ENCODE data around the gene ASF1B. TPM values are rescaled to one million over a fixed set of nuclear protein-coding genes. Genes with fewer than 3 reads are reported as not detected.
A peak's percentile ranks its signal among the peaks of the same experiment; 100 is the strongest.

Gene ASF1B
- total RNA-seq, 1 experiment from 2014 or later = 38.4 TPM

DNA sequence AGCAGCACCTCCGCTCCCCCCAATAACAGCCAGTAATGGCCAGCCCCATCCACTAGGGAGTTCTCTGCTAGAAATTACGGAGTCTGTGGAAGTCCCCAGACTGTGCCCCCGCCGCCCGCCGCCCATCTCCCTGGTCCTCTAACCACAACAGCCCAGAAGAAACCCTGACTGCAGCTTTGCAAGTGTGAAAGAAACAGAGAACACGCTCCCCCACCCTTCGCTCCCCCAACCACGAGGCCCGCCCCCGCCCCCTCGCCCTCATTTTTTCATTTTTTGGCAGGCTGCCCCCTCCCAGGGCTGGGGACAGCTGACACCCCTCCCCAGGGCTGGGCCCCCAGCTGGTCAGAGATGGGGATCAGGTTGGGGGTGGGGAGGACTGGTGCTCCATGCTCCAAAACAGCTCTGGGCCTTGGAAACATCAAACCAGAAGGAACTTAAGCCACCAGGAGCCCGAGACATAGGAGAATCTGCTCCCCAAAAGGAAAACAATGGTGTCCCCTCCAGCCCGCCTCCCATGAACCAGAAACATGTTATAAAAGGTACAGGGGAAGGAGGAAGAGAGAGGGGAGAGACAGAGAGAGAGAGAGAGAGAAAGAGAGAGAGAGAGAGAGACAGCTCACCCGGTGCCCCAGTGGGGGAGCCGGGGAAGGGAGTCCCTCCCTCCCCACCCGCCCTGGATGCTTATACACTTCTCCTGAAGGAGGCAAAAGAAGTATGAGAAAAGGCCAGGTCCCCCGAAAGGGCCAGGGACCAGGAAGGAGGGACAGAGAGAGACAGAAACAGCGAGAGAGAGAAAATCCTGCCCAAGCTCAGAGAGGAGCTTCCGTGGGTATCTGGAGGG lies 29.8 kb upstream of the ASF1B start:
- Mint-ChIP-seq H3K4me3 (no peak overlapping the region), H3K36me3 (peaks cover 37% of the 10 kb centered on the region), H3K27me3 (ENCODE audit: low read depth) (no peaks in the 10 kb centered on the region), H3K27ac (0 out of 2 replicates have a peak overlapping the region, but pooled peaks have one; percentile 49), H3K4me1 (peaks cover 11% of the 10 kb centered on the region), H3K9me3 (no peaks in the 10 kb centered on the region)
- no peak for ATAC-seq
- TF ChIP-seq, protein P1, sequence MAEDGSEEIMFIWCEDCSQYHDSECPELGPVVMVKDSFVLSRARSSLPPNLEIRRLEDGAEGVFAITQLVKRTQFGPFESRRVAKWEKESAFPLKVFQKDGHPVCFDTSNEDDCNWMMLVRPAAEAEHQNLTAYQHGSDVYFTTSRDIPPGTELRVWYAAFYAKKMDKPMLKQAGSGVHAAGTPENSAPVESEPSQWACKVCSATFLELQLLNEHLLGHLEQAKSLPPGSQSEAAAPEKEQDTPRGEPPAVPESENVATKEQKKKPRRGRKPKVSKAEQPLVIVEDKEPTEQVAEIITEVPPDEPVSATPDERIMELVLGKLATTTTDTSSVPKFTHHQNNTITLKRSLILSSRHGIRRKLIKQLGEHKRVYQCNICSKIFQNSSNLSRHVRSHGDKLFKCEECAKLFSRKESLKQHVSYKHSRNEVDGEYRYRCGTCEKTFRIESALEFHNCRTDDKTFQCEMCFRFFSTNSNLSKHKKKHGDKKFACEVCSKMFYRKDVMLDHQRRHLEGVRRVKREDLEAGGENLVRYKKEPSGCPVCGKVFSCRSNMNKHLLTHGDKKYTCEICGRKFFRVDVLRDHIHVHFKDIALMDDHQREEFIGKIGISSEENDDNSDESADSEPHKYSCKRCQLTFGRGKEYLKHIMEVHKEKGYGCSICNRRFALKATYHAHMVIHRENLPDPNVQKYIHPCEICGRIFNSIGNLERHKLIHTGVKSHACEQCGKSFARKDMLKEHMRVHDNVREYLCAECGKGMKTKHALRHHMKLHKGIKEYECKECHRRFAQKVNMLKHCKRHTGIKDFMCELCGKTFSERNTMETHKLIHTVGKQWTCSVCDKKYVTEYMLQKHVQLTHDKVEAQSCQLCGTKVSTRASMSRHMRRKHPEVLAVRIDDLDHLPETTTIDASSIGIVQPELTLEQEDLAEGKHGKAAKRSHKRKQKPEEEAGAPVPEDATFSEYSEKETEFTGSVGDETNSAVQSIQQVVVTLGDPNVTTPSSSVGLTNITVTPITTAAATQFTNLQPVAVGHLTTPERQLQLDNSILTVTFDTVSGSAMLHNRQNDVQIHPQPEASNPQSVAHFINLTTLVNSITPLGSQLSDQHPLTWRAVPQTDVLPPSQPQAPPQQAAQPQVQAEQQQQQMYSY (CRISPR knock-in tag; IDR thresholded peaks at IDR 0.05) = no peak
- TF ChIP-seq, protein P2, sequence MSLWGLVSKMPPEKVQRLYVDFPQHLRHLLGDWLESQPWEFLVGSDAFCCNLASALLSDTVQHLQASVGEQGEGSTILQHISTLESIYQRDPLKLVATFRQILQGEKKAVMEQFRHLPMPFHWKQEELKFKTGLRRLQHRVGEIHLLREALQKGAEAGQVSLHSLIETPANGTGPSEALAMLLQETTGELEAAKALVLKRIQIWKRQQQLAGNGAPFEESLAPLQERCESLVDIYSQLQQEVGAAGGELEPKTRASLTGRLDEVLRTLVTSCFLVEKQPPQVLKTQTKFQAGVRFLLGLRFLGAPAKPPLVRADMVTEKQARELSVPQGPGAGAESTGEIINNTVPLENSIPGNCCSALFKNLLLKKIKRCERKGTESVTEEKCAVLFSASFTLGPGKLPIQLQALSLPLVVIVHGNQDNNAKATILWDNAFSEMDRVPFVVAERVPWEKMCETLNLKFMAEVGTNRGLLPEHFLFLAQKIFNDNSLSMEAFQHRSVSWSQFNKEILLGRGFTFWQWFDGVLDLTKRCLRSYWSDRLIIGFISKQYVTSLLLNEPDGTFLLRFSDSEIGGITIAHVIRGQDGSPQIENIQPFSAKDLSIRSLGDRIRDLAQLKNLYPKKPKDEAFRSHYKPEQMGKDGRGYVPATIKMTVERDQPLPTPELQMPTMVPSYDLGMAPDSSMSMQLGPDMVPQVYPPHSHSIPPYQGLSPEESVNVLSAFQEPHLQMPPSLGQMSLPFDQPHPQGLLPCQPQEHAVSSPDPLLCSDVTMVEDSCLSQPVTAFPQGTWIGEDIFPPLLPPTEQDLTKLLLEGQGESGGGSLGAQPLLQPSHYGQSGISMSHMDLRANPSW (CRISPR knock-in tag; conservative IDR thresholded peaks at IDR 0.05; ENCODE audit: low read depth) = no peak
- no peak for DNase-seq (ENCODE audit: low spot score)
- POLR2A ChIA-PET = interaction anchor here (0.7 kb wide), 1 partner anchor 29 kb away, joined by 3 read pairs; no protein-coding TSS in a partner anchor
- CTCF ChIA-PET = interaction anchor here (0.6 to 2.4 kb wide), 4 partner anchors 18 to 270 kb away, joined by 3 to 8 read pairs (median 5); no protein-coding TSS in a partner anchor

DNA sequence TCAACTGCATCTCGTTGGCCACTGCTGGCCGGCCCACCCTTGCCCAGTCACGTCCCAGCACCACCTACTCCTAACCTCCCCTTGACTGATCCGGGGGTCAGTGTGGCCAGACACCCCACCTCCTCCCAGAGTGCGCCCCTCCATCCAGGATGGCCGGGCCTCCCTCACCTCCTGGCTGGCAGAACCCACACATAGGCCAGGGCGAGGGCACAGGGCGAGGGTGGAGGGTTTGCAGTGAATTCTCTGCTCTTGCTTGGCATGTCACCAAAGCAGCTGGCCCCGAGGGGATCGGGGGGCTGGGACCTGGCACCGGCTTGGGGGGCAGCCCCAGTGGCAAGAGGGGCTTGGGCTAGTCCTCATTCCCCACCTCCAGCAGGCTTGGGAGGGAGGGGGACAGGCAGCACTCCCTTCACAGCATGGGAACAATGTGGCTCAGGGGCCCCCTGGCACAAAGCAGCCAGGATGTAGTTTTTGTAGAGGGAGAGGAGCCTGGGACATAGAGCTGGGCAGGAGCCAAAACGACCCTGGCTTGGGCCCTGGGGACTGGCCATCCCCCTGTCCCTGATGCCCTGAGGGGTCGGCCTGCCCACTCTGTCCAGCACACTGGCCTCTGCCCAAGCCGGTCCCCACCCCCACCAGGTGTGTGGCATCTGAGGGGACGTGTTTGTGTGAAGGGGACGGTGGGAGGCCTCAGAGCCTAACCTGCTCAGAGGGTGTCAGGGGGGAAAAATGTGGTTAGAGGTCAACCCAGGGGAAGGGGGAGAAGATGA lies 28.5 kb upstream of the ASF1B start:
- H3K4me3 Mint-ChIP-seq = no peak overlapping the region
- DNase-seq (ENCODE audit: low spot score) = no peak
- H3K4me1 Mint-ChIP-seq = peaks cover 11% of the 10 kb centered on the region
- H3K27me3 Mint-ChIP-seq (ENCODE audit: low read depth) = no peaks in the 10 kb centered on the region
- no peaks in the 10 kb centered on the region for H3K9me3 Mint-ChIP-seq
- H3K27ac Mint-ChIP-seq = no peak overlapping the region
- TF ChIP-seq NFE2L1 (CRISPR knock-in tag; IDR thresholded peaks at IDR 0.05) = no peak
- TF ChIP-seq, protein P3, sequence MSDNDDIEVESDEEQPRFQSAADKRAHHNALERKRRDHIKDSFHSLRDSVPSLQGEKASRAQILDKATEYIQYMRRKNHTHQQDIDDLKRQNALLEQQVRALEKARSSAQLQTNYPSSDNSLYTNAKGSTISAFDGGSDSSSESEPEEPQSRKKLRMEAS (CRISPR knock-in tag; IDR thresholded peaks at IDR 0.05) = no peak
- TF ChIP-seq HMGA2 (CRISPR knock-in tag; IDR thresholded peaks at IDR 0.05) = no peak
- TF ChIP-seq, protein P4, sequence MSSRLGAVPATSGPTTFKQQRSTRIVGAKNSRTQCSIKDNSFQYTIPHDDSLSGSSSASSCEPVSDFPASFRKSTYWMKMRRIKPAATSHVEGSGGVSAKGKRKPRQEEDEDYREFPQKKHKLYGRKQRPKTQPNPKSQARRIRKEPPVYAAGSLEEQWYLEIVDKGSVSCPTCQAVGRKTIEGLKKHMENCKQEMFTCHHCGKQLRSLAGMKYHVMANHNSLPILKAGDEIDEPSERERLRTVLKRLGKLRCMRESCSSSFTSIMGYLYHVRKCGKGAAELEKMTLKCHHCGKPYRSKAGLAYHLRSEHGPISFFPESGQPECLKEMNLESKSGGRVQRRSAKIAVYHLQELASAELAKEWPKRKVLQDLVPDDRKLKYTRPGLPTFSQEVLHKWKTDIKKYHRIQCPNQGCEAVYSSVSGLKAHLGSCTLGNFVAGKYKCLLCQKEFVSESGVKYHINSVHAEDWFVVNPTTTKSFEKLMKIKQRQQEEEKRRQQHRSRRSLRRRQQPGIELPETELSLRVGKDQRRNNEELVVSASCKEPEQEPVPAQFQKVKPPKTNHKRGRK (CRISPR knock-in tag; IDR thresholded peaks at IDR 0.05; ENCODE audit: borderline replicate concordance) = no peak
- TF ChIP-seq, protein P5, sequence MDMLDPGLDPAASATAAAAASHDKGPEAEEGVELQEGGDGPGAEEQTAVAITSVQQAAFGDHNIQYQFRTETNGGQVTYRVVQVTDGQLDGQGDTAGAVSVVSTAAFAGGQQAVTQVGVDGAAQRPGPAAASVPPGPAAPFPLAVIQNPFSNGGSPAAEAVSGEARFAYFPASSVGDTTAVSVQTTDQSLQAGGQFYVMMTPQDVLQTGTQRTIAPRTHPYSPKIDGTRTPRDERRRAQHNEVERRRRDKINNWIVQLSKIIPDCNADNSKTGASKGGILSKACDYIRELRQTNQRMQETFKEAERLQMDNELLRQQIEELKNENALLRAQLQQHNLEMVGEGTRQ (CRISPR knock-in tag; IDR thresholded peaks at IDR 0.05) = no peak
- TF ChIP-seq GTF2I (CRISPR knock-in tag; conservative IDR thresholded peaks at IDR 0.05) = no peak
- TF ChIP-seq ZNF396 (CRISPR knock-in tag; IDR thresholded peaks at IDR 0.05; ENCODE audit: borderline replicate concordance) = no peak
- TF ChIP-seq NR1H2 (CRISPR knock-in tag; IDR thresholded peaks at IDR 0.05) = no peak
- no peak for TF ChIP-seq ZNF416 (CRISPR knock-in tag; IDR thresholded peaks at IDR 0.05)
- ATAC-seq = no peak
- CTCF ChIA-PET = interaction anchor here (0.6 to 2.4 kb wide), 5 partner anchors 17 to 241 kb away, joined by 3 to 8 read pairs (median 3); no protein-coding TSS in a partner anchor
- POLR2A ChIA-PET = no interaction called here
- H3K36me3 Mint-ChIP-seq = peaks cover 24% of the 10 kb centered on the region

Measured in WTC11 (cell line).